Fibroblast of villous mesenchyme (primary cell): ENCODE measurements around the gene SEMA5B. TPM values are rescaled to one million over a fixed set of nuclear protein-coding genes. Genes with fewer than 3 reads are reported as not detected.

ENCODE experiments used
- DNase-seq: peaks from one replicate; pipeline ENCODE4 v3.0.0-alpha.2; 2010; ENCODE audit warnings: low read depth
- H3K4me3 ChIP-seq: 2 replicates; pipeline ENCODE4 v1.5.1; 2011; ENCODE audit warnings: low read depth, mild to moderate bottlenecking, low read length
- total RNA-seq: library from RNA; depleted of rRNA; stranded (reverse); fragments of >200 nt; gene quantifications from 2 replicates; pipeline ENCODE4 v1.2.3, GENCODE V29; 2012
- TF ChIP-seq, protein P1 (sequence below): IDR thresholded peaks from 2 replicates; pipeline ENCODE4 v1.5.1; 2012; ENCODE audit warnings: low read depth, mild to moderate bottlenecking, low read length; ENCODE audit not compliant: insufficient read depth

The SEMA5B gene
- total RNA-seq, 1 donor: not detected

DNA sequence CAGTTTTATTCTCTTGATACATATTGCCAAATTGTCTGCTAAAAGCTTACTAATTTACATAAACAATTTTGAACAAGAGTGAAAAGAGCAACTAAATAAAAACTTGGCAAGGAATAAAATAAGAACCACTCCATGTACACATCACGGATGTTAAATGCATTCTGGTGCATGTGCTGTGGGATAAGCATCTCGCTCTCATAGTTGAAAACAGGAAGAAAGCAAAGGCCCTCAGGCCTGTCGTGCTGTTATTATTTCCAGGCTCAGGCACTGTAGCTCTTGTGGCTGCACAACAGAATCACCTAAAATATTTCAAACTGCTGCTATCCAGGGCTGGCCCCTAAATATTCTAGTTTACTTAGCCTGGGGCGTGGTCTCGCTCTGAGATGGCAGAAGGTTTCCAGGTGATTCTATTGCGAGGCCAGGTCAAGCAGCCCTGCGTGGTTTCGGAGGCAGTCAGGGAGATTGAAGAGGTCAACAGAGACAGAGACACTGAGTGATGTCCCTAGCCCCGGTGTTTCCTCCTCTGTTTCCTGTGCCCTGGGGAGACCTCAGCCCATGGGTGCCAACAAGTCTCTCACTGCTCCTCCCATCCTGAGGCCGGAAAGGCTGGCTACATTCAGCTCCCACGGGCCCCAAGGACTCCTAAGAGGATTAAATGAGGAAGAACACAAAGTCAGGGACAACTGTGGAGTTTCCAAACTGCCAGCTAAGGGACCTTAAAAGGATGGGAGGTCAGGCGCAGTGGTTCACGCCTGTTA is 21.1 kb upstream of the SEMA5B start:
- no peak overlapping the region for H3K4me3 ChIP-seq
- TF ChIP-seq, protein P1, sequence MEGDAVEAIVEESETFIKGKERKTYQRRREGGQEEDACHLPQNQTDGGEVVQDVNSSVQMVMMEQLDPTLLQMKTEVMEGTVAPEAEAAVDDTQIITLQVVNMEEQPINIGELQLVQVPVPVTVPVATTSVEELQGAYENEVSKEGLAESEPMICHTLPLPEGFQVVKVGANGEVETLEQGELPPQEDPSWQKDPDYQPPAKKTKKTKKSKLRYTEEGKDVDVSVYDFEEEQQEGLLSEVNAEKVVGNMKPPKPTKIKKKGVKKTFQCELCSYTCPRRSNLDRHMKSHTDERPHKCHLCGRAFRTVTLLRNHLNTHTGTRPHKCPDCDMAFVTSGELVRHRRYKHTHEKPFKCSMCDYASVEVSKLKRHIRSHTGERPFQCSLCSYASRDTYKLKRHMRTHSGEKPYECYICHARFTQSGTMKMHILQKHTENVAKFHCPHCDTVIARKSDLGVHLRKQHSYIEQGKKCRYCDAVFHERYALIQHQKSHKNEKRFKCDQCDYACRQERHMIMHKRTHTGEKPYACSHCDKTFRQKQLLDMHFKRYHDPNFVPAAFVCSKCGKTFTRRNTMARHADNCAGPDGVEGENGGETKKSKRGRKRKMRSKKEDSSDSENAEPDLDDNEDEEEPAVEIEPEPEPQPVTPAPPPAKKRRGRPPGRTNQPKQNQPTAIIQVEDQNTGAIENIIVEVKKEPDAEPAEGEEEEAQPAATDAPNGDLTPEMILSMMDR: no peak
- no peak for DNase-seq

DNA sequence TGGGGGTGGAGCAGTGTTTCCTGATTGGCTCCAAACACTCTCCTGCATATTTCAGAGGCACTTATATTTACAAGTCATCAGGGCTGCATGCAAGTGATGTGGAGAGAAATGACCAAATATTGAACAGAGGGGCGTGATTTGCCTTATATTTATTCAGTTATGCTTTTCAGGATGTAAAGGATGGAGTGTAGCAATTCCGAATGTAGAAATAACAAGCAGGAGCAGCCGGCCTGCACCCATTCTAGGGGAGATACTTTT is 19.4 kb upstream of the SEMA5B start:
- no peak overlapping the region for H3K4me3 ChIP-seq
- TF ChIP-seq, protein P1: no peak
- no peak for DNase-seq

DNA sequence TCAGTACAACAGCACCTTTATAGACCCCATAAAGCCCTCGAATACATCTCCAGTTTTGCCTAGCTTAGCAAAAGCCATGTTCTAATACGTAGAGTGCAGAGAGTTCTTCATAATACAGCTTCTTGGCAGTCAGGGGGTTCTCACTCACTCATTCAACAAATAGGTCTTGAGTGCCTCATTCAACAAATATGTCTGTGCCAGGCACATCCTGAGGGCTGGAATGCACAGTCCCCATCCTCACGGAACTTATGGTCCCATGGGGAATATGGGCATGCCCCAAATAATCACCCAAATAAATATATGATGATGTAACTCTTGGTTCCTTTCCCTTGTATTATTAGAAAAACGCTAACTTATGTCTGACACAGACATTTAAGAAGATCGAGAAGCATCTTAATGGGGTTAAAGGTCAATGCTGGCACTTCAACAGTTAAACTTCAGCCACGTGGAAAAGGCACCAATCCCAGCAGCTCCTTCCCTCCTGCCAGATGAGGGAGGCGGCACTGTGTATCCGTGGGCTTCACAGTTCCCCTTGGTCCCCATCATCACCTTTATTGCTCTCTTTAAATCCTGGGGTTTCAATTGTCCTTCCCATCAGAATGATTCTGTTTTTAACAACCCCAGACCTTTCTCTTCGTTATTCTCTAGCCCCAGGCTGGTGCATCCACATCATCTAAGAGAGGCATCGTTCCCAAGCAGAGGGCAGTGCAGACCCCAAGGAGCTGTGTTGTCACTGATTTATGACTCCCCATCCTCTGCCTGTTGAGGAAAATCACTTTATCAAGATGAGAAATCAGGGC is 18.9 kb upstream of the SEMA5B start:
- TF ChIP-seq, protein P1: no peak
- no peak overlapping the region for H3K4me3 ChIP-seq
- DNase-seq: no peak

DNA sequence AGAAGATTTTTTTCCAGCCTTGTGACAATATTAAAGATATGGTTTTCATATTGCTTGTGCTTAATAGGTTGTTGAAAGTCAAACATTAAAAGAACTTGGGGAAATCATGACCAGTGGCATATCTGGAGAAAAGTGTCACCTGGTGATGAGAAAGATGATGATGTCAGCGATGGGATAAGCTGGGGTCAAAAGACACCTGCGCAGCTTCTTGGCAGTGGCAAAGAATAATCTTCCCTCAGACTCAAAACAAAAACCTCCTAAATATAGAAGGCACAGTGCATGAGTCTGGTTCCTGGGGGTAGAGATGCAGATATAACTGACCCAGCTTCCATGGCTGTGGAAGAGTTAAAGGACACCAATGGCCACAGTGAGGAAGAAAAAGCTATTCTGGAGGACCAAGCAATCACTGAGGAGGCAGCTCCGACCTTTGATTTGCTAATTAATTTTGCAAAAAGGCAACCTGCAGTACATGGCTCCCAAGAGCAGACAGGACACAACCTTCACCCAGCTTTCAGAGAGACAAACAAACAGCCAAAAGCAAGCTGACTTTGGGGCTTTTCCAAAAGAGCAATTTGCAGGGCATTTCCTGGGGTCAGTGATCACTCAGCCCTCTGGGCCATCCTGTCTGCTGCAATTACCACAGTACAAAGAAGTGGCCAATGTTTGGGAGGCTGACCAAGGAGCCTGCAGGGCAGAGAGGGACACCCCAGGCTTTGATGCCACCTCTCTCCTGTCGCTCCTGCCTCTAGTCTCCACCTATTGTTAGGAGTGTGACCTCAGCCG is 17.6 kb upstream of the SEMA5B start:
- no peak for DNase-seq
- TF ChIP-seq, protein P1: no peak
- H3K4me3 ChIP-seq: no peak overlapping the region

DNA sequence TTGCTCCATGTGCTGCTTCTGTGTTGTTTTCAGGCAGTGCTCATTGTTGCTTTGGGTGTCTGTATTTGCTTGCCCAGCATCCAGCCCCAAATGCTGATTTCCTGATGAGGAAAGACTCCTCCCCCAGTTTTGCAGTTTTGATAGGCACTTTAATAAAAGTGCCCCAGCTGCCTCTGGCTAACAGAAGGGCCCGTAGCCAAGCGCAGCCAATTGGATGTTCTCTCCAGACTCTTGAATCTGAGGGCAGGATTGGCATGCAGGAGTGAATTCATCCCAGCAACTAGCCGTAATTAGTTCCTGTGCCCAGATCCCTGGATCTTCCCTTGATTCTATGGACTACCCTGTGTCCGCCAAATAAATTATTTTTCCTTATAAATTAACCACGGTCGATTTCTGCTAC is 14.8 kb upstream of the SEMA5B start:
- no peak overlapping the region for H3K4me3 ChIP-seq
- TF ChIP-seq, protein P1: no peak
- no peak for DNase-seq

DNA sequence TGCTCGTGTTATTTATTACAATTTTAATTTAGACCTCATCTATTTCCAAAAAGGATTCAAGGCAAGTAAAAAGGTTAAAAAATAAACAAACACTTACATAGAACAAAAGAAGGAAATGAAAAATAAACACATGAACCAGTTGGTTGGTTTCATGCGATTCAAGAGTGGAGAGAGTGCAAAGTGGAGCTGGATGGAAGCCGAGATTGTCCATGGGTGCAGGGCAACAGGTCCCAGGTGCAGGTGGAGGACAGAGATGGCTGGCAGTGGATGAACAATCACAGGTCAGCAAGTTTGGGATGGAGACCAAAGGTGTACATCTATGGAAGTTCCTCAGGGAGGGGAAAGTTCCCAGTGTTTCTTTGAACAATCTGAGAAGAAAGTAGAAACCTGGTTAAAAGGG is 11.6 kb upstream of the SEMA5B start:
- TF ChIP-seq, protein P1: no peak
- no peak overlapping the region for H3K4me3 ChIP-seq
- no peak for DNase-seq
